Measurements from ENCODE around the gene AKT2.

DNA sequence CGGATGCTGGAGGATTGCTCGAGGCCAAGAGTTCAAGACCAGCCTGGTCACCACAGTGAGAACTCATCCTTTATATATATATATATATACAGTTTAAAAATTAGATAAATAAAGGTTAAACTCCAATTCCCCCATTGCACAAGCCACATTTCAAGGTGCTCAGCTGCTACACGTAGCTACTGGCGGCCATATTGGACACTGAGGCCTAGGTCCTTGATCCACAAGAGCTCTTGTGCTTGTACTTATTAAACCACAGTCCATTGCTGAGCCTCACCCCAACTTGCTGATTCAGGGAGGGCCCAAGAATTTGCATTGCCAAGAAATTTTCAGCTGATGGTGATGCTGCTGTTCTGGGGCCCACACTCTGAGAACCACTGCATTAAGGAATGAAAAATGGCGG lies 76.5 kb downstream of the AKT2 start:
- no peak for TF ChIP-seq EP300 (IDR thresholded peaks at IDR 0.05)
- TF ChIP-seq CTCF (IDR thresholded peaks at IDR 0.05): no peak
- no peak for TF ChIP-seq E2F6 (IDR thresholded peaks at IDR 0.05; ENCODE audit: borderline replicate concordance, low read depth)
- no peak for TF ChIP-seq JUN (IDR thresholded peaks at IDR 0.05)
- no peak for TF ChIP-seq HDAC2 (IDR thresholded peaks at IDR 0.05)
- no peak for TF ChIP-seq RFX5 (IDR thresholded peaks at IDR 0.05)
- TF ChIP-seq RAD21 (conservative IDR thresholded peaks at IDR 0.05 in 1 of 2, IDR thresholded peaks at IDR 0.05 in 1 of 2): no peak
- TF ChIP-seq SMC3 (IDR thresholded peaks at IDR 0.05): no peak
- TF ChIP-seq CHD2 (IDR thresholded peaks at IDR 0.05; ENCODE audit: low read length, partially characterized antibody): no peak
- TF ChIP-seq ELK1 (IDR thresholded peaks at IDR 0.05; ENCODE audit: low read depth, low read length): no peak
- TF ChIP-seq PBX3 (IDR thresholded peaks at IDR 0.05): no peak
- TF ChIP-seq POLR2A (IDR thresholded peaks at IDR 0.05; ENCODE audit: low read length): no peak
